Activated naive CD4-positive, alpha-beta T cell treated with Interleukin-2 at 50 U/mL for 16 hours (primary cell): ENCODE data around the gene ZC3H10.
"Not testable (repeated sequence)": the region's sequence is repeated elsewhere in the genome, so short reads cannot be mapped to it uniquely, and the experiment has no call there.

ENCODE experiments used
- DNase-seq: peaks from one replicate; pipeline ENCODE4 v3.0.0-alpha.2; 2020

Gene ZC3H10

GRCh38 chr12:56156464-56157200 lies 38.6 kb downstream of the ZC3H10 start:
- not testable (repeated sequence) for DNase-seq

DNA sequence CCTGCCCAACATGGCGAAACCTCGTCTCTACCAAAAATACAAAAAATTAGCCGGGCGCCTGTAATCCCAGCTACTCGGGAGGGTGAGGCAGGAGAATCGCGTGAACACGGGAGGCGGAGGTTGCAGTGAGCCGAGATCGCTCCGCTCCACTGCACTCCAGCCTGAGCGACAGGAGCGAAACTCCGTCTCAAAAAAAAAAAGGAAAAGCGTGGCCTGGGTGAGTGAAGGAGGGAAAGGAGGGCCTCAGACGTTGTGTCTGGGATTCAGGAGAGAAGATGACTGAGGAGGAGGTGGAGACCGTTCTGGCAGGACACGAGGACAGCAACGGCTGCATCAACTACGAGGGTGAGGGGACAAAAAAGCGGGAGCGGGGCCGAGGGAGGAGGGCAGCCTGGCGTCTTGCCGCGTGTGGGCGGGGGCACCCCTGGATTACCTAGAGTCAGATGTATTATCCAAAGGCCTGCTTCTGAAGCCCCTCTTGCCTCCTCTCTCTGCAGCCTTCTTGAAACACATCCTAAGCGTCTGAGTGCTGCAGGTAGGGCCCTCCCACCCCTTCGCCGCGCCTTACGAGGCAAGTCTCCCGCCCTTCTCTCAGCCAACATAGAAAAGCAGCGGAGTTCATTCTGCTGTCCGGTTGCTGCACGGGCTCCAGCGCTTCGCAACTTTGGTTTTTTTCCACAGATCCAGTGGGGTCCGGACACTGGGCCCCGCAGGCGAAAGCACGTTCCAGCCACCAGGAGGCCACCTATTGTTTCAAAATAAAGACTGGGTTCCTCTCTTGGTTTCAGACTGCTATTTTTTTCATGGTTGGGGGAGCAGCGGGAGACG lies 39.3 kb downstream of the ZC3H10 start:
- peak; percentile 58 for DNase-seq

- DNase-seq = peak; percentile 90
Observed at GRCh38 chr12:56158029-56158925, 40.2 kb downstream of the ZC3H10 start, which contains the start of gene MYL6. TSS of gene MYL6 (plus strand) at chr12:56158359. CDS start at chr12:56158402, 43 bp downstream.

- peak; percentile 17 for DNase-seq
Observed at GRCh38 chr12:56158926-56159461, 40.9 kb downstream of the ZC3H10 start.

DNA sequence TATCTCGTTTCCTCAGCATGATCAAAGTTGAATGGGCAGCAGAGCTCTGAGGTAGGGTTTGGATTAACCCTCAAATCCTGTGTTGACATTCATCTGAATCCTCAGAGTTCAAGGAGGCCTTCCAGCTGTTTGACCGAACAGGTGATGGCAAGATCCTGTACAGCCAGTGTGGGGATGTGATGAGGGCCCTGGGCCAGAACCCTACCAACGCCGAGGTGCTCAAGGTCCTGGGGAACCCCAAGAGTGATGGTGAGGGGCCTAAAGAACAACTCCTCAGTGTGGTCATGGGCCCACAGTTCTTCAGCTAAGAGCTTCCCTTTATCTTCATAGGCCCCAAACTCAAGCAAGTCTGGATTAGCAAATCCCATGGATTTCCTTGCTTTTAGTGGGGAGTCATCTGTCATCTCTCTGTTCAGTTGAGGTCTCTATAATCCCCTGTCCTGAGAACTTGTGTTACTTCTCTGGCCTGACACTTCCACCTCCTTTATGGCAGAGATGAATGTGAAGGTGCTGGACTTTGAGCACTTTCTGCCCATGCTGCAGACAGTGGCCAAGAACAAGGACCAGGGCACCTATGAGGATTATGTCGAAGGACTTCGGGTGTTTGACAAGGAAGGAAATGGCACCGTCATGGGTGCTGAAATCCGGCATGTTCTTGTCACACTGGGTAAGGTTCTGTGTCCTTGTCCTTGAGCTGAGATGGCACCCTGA lies 41.6 kb downstream of the ZC3H10 start:
- DNase-seq = no peak

GRCh38 chr12:56160193-56160763 lies 42.2 kb downstream of the ZC3H10 start:
- DNase-seq = peak; percentile 61

GRCh38 chr12:56160894-56161689 lies 43.0 kb downstream of the ZC3H10 start:
- DNase-seq = no peak

- DNase-seq = no peak
Observed at GRCh38 chr12:56161690-56162351, 43.8 kb downstream of the ZC3H10 start.

DNA sequence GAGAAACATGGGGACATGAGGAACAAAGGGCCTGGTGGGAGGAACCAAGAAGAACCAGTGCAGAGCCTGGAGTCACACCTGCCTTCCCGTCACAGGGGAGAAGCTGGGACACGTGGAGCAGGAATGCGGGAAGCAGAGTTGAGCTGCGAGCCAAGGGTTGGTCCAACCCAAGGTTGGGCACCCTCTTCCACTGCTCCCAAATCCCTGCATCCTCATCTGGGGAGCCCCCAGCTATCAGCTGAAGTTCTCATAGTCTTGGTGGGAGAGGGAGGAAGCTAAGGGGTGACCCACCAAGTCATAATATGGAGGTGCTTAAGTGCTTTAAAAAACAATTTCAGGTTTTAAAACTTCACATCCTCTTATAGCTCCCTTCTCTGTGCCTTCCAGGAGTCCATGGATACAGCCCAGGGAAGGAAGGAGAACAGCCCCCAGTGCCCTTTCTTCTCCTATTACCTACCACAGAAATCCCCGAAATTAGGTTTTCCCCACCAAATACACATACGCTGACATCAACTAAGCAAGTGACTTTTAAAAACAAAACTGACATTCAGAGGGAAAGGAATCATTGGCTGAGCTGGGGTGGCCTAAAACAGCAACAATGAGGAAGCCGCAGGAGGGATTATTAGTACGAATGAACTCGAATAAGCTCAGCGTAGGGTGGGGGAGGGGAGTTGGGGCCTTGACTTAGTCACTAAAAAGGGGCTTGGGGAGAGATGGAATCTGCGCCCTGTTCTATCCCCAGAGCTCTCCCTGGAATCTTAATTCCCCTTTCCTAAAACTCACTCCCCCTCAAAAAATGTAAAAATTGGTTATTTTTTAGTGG lies 44.6 kb downstream of the ZC3H10 start:
- no peak for DNase-seq

DNA sequence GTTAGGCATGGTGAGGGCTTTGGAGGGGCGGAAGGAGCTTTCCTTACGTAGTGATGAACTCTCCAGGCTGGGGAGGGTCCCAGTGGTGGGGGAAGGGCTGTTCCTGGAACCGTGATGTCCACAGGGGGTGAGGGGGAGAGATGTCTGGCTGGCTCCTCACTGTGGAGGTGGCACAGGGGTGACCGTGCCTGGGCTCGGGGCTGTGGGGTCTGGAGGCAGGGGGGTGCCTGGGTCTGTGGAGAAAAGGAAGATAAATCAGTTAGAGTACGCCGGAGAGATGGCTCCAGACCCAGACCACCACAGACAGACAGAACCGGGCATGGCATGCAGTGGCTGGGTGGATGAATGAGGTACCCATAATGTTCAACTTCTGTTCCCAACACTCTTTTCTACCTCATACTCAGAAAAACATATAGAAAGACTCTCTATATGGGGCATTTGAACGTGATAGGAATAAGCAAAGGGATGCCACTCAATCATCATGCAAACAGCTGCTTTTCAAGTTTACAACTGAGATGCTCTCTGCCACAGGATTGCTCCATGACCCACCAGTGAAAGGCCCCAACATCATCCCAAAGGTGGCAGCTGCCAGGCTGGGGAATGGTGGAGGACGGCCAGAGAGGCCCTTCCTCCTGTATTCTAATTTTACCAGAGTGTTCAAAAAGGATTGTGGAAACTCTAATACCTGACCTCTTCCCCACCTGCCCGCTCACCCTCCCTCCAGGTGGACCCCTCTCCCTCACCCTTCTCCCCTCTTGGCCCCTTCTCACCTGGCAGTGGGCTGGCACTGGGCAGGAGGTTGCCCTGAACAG lies 45.7 kb downstream of the ZC3H10 start:
- no peak for DNase-seq

DNA sequence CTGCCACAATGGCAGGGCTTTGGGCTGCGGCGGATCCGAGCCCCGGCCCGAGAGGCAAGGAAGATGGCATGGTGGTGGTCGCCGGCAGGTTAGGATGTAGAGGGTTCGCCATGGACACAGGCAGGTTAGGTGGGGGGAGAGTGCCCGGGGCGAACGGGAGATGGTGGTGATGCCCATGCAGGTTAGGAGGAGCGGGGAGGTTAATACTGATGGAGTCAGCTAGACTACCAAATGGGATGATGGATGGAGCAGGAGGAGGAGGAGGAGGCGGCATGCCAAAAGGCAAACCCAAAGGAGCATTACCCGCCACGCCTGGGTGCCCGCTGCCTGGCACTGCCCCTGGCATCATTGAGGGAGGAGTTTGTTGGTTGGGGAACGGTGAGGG lies 46.3 kb downstream of the ZC3H10 start:
- DNase-seq = no peak

DNA sequence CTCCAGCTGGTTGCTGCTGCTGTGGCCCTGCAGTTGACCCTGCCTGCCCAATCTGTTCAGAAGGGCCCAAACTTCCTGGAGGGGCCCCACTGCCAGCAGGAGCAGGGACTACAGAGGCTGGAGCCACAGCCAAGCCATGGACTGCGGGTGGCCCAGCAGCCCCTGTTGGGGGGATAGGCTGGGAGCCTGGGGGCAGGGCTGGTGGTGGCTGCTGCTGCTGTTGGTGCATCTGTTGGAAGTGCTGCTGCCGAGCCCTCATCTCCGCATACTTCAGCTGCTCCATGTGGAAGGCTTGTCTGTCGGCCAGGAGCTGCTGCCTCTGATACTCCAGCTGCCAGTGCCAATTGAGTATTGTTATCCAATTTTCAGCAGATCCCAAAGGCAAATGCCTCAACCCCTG lies 47.3 kb downstream of the ZC3H10 start:
- no peak for DNase-seq

- DNase-seq = no peak
Observed at GRCh38 chr12:56169229-56169759, 51.2 kb downstream of the ZC3H10 start.

GRCh38 chr12:56172839-56173238 lies 54.8 kb downstream of the ZC3H10 start:
- DNase-seq = no peak
